ENCODE data around the gene MPDU1. TPM values are rescaled to one million over a fixed set of nuclear protein-coding genes. Genes with fewer than 3 reads are reported as not detected.

Gene MPDU1
- total and polyA plus RNA-seq, 10 of the 15 experiments (the other 5 are each of a cell fraction or from before 2014, with no cell fraction given): 3.6 to 138 (median 78.9) TPM

- TF ChIP-seq EGR1 (IDR thresholded peaks at IDR 0.05; ENCODE audit: borderline replicate concordance in 1 of 2, low read depth in 2 of 2, low read length in 2 of 2) (no peak), YY1 (IDR thresholded peaks at IDR 0.05; ENCODE audit: low read depth, low read length) (no peak), RELA (IDR thresholded peaks at IDR 0.05; ENCODE audit: borderline replicate concordance, partially characterized antibody) (no peak), MEF2B (IDR thresholded peaks at IDR 0.05; ENCODE audit: partially characterized antibody, poor library complexity, severe bottlenecking) (no peak)
- TF ChIP-seq, protein P1, sequence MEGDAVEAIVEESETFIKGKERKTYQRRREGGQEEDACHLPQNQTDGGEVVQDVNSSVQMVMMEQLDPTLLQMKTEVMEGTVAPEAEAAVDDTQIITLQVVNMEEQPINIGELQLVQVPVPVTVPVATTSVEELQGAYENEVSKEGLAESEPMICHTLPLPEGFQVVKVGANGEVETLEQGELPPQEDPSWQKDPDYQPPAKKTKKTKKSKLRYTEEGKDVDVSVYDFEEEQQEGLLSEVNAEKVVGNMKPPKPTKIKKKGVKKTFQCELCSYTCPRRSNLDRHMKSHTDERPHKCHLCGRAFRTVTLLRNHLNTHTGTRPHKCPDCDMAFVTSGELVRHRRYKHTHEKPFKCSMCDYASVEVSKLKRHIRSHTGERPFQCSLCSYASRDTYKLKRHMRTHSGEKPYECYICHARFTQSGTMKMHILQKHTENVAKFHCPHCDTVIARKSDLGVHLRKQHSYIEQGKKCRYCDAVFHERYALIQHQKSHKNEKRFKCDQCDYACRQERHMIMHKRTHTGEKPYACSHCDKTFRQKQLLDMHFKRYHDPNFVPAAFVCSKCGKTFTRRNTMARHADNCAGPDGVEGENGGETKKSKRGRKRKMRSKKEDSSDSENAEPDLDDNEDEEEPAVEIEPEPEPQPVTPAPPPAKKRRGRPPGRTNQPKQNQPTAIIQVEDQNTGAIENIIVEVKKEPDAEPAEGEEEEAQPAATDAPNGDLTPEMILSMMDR (IDR thresholded peaks at IDR 0.05 in 2 of 3, conservative IDR thresholded peaks at IDR 0.05 in 1 of 3; ENCODE audit: control insufficient read depth in 2 of 3, extremely low read depth in 1 of 3, insufficient read depth in 1 of 3, low read depth in 3 of 3, low read length in 3 of 3): no peak
Observed at GRCh38 chr17:7610641-7611040, 27.0 kb downstream of the MPDU1 start (continued).

- H3K4me3 ChIP-seq: peak overlapping the region; percentile 40
Observed at GRCh38 chr17:7611635-7612293, 28.1 kb downstream of the MPDU1 start.

More at GRCh38 chr17:7611635-7612293, 28.1 kb downstream of the MPDU1 start:
- no peak overlapping the region for H3K27ac ChIP-seq (ENCODE audit: control insufficient read depth, insufficient read depth)
- H3K4me1 ChIP-seq (ENCODE audit: control insufficient read depth, insufficient read depth, low read length): peaks cover 4% of the 10 kb centered on the region; the same call in 1 of the 2 replicates
- peaks cover 31% of the 10 kb centered on the region for H3K79me2 ChIP-seq (ENCODE audit: control insufficient read depth, insufficient read depth, low read length)
- intact Hi-C loops (cut with micrococcal nuclease; ENCODE audit: unreplicated experiment): loop anchor here (5.0 kb wide), 1 partner anchor 76 kb away; the partner anchor contains the start of genes TP53 and WRAP53
- no peaks in the 10 kb centered on the region for H3K27me3 ChIP-seq (replicated peaks in 1 of 2; ENCODE audit: control insufficient read depth in 2 of 2, insufficient read depth in 2 of 2, low read length in 1 of 2)
- POLR2A ChIA-PET: interaction anchor here (0.8 to 2.6 kb wide), 7 partner anchors 16 to 74 kb away, joined by 3 to 8 read pairs (median 4); partner anchors contain the start of genes ATP1B2 and SAT2
- DNase-seq (ENCODE audit: low read depth, low spot score) (no peak), ATAC-seq (no peak), FAIRE-seq (no peak)
- no TSS peak for BruUV-seq (replicated peaks)
- SMC1A ChIA-PET (ENCODE audit: uncharacterized antibody, unreplicated experiment): interaction anchor here (0.6 to 2.9 kb wide), 3 partner anchors 16 to 35 kb away, joined by 3 to 12 read pairs (median 7); partner anchors contain the start of genes MPDU1 and SAT2
- in situ Hi-C loops (cut with MboI): no loop called here
- no peak overlapping the region for H3K9ac ChIP-seq (ENCODE audit: control insufficient read depth, insufficient read depth, low read length)
- WGBS (ENCODE audit: insufficient coverage, insufficient replicate concordance, low lambda C conversion rate, missing lambda C conversion rate): 46% methylated on average over 3 of the region's 3 CpGs
- no peaks in the 10 kb centered on the region; the same call in 1 of the 2 replicates for H4K20me1 ChIP-seq (ENCODE audit: control insufficient read depth, insufficient read depth)
- H3K9me3 ChIP-seq (replicated peaks; ENCODE audit: control insufficient read depth, insufficient read depth, low read length): no peaks in the 10 kb centered on the region
- TF ChIP-seq FOXK2 (IDR thresholded peaks at IDR 0.05) (no peak), TARDBP (IDR thresholded peaks at IDR 0.05; ENCODE audit: borderline replicate concordance) (no peak), ZBTB4 (CRISPR knock-in tag; IDR thresholded peaks at IDR 0.05) (no peak), SRF (IDR thresholded peaks at IDR 0.05; ENCODE audit: low read depth in 2 of 2, low read length in 2 of 2) (no peak), NFYA (IDR thresholded peaks at IDR 0.05; ENCODE audit: borderline replicate concordance, low read depth, low read length) (no peak), BMI1 (IDR thresholded peaks at IDR 0.05; ENCODE audit: borderline replicate concordance) (no peak)
- TF ChIP-seq, protein P2, sequence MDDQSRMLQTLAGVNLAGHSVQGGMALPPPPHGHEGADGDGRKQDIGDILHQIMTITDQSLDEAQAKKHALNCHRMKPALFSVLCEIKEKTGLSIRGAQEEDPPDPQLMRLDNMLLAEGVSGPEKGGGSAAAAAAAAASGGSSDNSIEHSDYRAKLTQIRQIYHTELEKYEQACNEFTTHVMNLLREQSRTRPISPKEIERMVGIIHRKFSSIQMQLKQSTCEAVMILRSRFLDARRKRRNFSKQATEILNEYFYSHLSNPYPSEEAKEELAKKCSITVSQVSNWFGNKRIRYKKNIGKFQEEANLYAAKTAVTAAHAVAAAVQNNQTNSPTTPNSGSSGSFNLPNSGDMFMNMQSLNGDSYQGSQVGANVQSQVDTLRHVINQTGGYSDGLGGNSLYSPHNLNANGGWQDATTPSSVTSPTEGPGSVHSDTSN (IDR thresholded peaks at IDR 0.05; ENCODE audit: insufficient replicate concordance, low read depth, low read length): no peak
- no peak overlapping the region for H2AFZ ChIP-seq (ENCODE audit: control insufficient read depth, low read depth, low read length)
- peaks cover 0 to 4% of the 10 kb centered on the region in 2 experiments; a peak in 1 of 4 replicates for H3K36me3 ChIP-seq (ENCODE audit: control insufficient read depth in 2 of 2, insufficient read depth in 2 of 2, low read length in 1 of 2)
- CTCF ChIA-PET: interaction anchor here (0.6 to 3.6 kb wide), 10 partner anchors 21 to 685 kb away, joined by 3 to 18 read pairs (median 4); partner anchors contain the start of genes MPDU1, TP53 and WRAP53
- RAD21 ChIA-PET (ENCODE audit: unreplicated experiment): interaction anchor here (0.8 kb wide), 1 partner anchor 77 kb away, joined by 3 read pairs; the partner anchor contains the start of gene WRAP53
- peak overlapping the region; percentile 40 for H3K4me2 ChIP-seq (ENCODE audit: control insufficient read depth, insufficient read depth)

Data from GM12878 (cell line).